AG10803 (cell line): ENCODE data around the gene COA1.

Experiments
- DNase-seq: peaks from one replicate; pipeline ENCODE4 v3.0.0; 2010; ENCODE audit warnings: low read depth
- H3K4me3 ChIP-seq: 2 replicates; pipeline ENCODE4 v1.5.1; 2011; ENCODE audit warnings: mild to moderate bottlenecking, low read length, control low read depth
- TF ChIP-seq, protein P1 (sequence below): conservative IDR thresholded peaks from 2 replicates; pipeline ENCODE4 v1.5.1; 2011; ENCODE audit warnings: mild to moderate bottlenecking, low read length, control low read depth, inconsistent platforms

The COA1 gene

DNA sequence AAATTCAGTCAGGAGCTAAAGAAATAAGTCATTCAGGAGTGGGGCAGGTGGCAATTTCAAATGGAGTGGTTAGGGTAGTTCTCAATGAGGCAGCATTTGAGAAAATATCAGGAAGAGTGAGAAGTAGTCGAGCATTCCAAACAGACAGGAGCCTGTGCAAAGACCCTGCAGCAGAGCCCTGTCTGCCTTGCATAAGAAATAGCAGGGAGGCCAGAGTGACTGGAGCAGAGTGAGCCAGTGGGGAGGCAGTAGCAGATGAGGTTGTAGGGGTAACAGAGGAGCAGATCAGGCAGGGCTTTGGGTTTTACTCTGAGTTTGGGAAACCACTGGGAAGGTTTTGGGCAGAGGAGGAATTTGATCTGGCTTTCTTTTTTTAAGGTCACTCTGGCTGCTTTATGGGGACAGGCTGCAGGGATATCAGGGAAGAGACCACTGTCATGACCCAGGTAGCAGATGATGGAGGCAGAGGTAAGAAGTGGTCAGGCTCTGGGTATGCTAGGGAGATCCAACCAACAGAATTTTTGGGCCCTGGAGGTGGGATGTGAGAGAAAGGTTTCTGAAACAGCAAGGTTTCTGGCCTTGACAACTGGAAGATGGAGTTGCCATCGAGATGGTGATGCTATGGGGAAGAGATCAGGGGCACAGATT is 27.9 kb upstream of the COA1 start:
- DNase-seq, result no peak
- no peak overlapping the region for H3K4me3 ChIP-seq
- TF ChIP-seq, protein P1, sequence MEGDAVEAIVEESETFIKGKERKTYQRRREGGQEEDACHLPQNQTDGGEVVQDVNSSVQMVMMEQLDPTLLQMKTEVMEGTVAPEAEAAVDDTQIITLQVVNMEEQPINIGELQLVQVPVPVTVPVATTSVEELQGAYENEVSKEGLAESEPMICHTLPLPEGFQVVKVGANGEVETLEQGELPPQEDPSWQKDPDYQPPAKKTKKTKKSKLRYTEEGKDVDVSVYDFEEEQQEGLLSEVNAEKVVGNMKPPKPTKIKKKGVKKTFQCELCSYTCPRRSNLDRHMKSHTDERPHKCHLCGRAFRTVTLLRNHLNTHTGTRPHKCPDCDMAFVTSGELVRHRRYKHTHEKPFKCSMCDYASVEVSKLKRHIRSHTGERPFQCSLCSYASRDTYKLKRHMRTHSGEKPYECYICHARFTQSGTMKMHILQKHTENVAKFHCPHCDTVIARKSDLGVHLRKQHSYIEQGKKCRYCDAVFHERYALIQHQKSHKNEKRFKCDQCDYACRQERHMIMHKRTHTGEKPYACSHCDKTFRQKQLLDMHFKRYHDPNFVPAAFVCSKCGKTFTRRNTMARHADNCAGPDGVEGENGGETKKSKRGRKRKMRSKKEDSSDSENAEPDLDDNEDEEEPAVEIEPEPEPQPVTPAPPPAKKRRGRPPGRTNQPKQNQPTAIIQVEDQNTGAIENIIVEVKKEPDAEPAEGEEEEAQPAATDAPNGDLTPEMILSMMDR, result no peak

GRCh38 chr7:43756368-43757072 is 27.2 kb upstream of the COA1 start:
- TF ChIP-seq, protein P1, result no peak
- no peak overlapping the region for H3K4me3 ChIP-seq
- DNase-seq, result peak; percentile 80

- TF ChIP-seq, protein P1, result no peak
- H3K4me3 ChIP-seq, result no peak overlapping the region
- no peak for DNase-seq
These were observed 25.3 kb upstream of the COA1 start for GRCh38 chr7:43754596-43754995.

DNA sequence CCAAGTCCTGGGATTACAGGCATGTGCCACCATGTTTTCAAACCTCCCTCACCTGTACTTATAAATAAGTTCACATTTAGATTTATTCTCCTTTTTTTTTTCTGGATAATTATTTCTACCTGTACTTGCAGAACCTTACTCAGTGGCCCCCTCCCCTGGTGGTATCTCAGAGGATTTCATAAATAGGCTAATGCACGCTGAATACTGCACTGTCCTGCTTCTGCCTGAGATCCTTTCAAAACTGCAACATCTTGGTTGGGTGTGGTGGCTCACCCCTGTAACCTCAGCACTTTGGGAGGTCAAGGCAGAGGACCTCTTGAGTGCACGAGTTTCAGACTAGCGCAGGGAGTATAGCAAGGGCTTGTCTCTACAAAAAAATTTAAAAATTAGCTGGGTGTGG is 24.5 kb upstream of the COA1 start:
- TF ChIP-seq, protein P1, result no peak
- H3K4me3 ChIP-seq, result no peak overlapping the region
- no peak for DNase-seq

DNA sequence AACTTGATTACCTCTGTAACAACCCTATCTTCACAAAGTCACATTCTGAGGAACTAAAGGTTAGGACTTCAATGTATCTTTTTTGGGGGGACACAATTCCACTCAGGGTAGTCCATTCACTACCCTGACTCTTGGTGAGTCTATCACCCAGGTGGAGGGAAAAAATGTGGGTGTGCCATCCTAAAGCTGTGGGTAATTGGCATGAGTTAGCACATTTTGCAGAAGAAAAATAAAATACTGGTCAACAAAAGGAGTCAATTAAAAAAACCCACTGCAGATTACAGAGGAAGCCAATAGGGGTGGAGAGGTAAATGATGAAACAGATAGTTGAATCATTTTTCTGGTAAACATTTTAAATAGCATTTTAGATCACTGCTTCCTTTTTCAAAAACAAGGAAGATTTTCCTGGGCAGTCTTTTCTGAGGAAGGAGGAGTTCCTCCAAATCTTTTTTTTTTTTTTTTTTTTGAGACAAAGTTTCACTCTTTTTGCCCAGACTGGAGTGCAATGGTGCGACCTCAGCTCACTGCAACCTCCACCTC is 24.0 kb upstream of the COA1 start:
- peak; percentile 34 for DNase-seq
- TF ChIP-seq, protein P1, result no peak
- no peak overlapping the region for H3K4me3 ChIP-seq

DNA sequence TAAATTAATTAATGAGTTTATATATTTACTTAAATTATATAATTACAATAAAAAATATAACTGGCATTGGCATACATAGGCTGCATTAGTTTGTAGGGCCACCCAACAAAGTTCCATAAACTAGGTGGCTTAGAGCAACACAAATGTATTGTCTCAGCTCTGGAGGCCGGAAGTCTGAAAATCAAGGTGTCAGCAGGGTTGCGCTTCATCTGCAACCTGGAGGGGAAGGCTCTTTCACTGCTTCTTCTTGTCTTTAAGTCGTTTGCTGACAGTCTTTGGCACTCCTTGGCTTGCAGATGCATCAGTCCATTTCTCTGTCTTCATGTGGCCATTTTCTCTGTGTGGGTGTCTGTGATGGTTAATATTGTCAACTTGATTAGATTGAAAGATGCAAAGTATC is 23.1 kb upstream of the COA1 start:
- TF ChIP-seq, protein P1, result no peak
- H3K4me3 ChIP-seq, result no peak overlapping the region
- no peak for DNase-seq
